ENCODE measurements around the gene GNAI1. TPM values are rescaled to one million over a fixed set of nuclear protein-coding genes. Genes with fewer than 3 reads are reported as not detected.

The GNAI1 gene
- total RNA-seq, 2 experiments from 2014 or later: 0.57 to 0.93 TPM

GRCh38 chr7:80131675-80132435 lies 2.8 kb upstream of the GNAI1 start:
- ChIA-PET POLR2A (no interaction called here), CTCF (no interaction called here)

DNA sequence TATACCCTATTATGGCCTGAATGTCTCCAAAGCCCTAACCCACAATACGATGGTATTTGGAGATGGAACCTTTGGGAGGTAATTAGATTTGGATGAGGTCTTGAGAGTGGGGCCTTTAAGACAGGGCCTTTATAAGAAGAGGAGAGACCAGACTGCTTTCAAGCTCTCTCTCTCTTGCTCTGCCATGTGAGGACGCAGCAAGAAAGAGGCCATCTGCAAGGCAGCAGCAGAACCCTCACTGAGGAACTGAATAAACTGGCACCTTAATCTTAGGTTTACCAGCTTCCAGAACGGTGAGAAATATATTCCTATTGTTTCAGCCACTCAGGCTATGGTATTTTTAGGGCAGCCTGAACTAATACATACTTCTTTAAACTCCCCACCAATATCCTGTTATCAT lies 2.0 kb upstream of the GNAI1 start:
- ChIA-PET POLR2A (no interaction called here), CTCF (no interaction called here)

- ChIA-PET CTCF (no interaction called here), POLR2A (no interaction called here)
These were observed 1.1 kb upstream of the GNAI1 start for GRCh38 chr7:80133361-80134114.

DNA sequence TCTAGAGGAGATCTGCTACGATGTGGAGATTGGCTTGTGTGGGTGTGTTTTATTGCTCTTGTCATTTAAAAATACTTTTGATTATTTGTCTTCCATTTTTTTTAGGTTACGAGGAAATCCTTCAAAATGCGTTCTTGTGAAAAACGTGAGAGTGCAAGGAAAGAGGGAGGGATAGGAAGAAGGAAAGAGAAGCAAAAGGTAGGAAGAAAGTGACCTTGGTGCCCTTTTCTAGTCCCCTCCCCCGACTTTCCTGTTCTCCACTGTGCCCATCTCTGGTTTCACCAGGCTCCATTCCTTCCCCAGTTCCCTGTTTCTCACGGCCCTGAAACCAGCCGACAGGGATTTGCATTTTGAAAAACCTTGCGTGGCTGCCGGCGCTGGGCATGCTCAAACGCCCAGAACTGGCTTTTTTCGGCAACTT lies 506 bp upstream of the GNAI1 start:
- POLR2A ChIA-PET: no interaction called here
- CTCF ChIA-PET: no interaction called here

DNA sequence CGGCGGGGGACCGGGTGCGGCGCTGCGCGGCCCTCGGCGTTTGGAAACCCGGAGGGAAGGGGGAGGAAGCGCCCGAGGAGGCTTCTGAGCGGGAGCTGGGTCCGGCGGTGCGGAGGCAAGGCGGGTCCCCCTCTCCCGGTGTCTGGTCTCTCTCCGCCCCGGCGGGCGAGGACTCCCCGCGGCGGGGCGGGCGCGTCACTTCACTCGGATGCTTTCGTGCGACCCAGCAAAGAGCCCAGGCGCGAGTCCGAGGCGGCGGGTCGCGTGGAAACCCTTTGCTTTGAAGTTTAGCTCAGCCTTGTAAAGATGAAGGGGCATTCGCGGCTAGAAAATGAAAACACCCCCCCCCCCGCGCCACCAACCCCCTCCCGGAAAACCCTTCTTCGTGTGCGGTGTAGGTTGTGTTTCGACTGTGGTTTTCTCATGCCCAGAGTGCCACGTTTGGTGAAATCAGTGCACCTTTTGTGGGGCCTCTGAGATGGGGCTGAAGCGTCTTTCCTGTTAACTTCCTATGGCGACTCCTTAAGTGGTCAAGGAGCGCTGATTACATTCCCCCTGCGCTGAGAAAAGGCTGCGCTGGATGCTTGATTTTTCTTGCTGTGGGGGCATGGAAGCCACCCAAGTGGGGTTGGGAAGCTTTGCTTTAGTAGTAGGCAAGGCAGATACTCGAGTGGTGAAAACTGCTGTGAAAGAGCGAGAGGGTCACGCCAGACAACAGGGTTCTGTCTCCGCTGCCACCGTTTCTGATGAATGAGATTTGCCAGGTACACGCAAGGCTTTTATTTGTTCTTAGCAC lies 876 bp downstream of the GNAI1 start:
- POLR2A ChIA-PET: no interaction called here
- CTCF ChIA-PET: no interaction called here

DNA sequence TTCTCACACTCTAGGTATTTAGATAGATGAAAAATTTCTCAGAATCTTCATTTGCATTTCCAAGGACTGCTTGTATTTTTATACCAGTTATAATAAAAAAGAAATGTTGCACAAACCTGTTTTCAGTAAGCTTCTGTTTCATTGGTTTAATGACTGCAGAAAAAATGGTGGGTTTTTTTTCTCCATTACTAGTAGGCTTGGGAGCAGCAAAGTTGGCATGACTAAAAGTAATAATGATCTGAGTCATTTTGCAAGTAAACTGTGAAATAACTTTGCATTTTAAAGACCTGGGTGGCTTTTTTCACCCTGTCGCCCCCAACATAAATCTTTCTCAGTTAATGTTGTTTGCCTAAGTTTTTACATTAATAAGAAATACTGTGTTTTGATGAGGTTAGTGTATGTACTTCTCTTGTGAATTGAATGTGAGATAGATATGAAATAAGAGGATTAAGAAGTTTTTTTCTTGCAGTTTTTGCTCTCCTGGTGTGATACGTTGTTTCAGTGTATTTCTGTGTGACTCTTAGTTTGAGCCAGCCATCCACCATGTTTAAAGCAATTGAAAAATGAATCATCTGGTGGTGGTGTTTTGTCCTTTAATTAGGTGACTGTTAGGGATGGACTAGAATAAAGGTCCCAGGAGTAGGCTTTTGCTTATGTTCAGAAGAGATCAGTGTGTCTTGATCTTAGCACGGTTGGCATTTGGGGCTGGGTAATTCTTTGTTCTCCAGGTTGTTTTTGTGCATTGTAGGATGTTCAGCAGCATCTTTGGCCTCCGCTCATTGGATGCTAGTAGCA lies 1.8 kb downstream of the GNAI1 start:
- ChIA-PET POLR2A (no interaction called here), CTCF (no interaction called here)

DNA sequence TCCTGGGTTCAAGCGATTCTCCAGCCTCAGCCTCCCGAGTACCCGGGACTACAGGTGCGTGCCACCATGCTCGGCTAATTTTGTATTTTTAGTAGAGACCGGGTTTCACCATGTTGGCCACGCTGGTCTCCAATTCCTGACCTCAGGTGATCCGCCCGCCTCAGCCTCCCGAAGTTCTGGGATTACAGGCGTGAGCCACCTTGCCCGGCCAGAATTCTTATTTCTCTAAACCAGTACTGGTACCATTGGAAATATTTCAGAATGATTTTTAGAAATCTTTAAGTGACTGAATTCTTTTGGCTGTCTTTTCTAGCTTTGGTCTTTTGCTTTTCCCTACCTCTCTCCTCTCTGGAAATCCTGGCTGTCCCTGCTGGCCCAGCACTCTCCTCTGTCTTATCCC lies 2.8 kb downstream of the GNAI1 start:
- POLR2A ChIA-PET: no interaction called here
- CTCF ChIA-PET: no interaction called here

DNA sequence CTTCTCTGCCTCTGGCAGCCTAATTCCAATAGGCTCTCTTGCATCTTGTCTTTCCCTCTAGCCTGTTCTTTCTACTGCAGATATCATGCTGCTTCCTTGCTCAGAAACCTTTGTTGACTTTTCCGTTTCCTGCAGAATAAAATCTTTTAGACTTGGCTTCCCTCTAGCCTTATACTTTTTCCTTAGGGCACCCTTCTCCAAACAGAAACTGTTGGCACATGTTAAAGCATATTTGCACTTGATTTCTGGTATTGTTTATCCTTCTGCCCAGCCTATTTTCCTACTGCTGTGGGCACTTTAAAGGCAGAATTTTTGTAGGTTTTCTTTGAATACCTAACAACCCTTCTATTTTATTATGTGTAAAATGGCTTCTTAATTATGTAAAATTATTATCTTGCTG lies 4.6 kb downstream of the GNAI1 start:
- CTCF ChIA-PET: interaction anchor here (0.6 kb wide), 1 partner anchor 60 kb away, joined by 3 read pairs; no protein-coding TSS in a partner anchor
- POLR2A ChIA-PET: no interaction called here

DNA sequence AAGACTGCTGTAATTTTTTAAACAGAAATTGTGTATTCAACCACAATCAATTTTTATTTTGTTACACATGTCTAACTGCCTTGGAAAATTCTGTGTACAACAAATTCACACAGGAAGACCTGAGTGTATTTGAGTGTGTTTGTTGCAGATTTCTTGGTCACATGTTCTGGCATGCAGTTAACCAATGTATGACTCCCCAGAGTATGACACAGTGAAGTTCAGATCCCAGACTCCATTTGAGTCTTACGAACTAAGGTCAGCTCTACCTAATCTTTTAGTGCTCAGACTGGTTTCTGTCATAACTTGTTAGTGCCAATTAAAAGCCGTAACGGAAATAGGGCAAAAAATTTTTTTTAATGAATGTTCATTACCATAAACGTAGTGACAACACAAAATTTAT lies 5.8 kb downstream of the GNAI1 start:
- ChIA-PET POLR2A (no interaction called here), CTCF (no interaction called here)

- ChIA-PET POLR2A (no interaction called here), CTCF (no interaction called here)
These were observed 6.7 kb downstream of the GNAI1 start for GRCh38 chr7:80141376-80141775.

- POLR2A ChIA-PET: no interaction called here
- CTCF ChIA-PET: no interaction called here
These were observed 8.4 kb downstream of the GNAI1 start for GRCh38 chr7:80142853-80143580.

DNA sequence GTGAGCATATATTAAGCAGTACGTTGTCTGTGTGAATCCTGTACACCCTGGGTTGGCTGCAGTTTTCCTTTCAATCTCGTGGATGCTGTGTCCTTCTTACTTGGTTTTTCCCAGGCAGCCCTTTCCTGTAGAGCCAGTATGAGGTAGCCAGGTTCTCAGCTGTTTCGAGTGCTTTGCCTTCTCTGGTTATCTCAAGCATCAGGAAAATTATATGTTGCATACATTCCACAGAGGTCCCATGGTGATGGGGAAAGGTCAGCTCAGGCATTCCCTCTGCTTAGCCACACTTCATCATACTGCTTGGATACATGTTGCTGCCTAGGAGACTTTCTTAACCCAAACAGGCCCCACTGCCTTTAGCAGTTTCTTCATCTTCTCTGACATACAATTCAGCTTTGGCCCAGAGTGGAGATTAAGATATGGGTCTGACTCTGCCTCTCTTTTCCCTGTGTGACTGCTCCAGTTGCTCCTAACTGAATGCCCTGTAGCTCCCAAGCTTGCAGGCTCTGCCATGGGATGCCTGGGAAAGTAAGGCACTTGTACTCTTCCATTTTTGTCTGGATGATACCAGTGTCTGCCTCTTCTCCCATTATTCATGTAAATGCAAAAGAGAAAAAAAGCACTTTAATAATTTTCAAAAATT lies 11.3 kb downstream of the GNAI1 start:
- ChIA-PET POLR2A (no interaction called here), CTCF (no interaction called here)

GRCh38 chr7:80146545-80147182 lies 12.0 kb downstream of the GNAI1 start:
- ChIA-PET CTCF (no interaction called here), POLR2A (no interaction called here)

- POLR2A ChIA-PET: no interaction called here
- CTCF ChIA-PET: no interaction called here
These were observed 13.1 kb downstream of the GNAI1 start for GRCh38 chr7:80147543-80148391.

DNA sequence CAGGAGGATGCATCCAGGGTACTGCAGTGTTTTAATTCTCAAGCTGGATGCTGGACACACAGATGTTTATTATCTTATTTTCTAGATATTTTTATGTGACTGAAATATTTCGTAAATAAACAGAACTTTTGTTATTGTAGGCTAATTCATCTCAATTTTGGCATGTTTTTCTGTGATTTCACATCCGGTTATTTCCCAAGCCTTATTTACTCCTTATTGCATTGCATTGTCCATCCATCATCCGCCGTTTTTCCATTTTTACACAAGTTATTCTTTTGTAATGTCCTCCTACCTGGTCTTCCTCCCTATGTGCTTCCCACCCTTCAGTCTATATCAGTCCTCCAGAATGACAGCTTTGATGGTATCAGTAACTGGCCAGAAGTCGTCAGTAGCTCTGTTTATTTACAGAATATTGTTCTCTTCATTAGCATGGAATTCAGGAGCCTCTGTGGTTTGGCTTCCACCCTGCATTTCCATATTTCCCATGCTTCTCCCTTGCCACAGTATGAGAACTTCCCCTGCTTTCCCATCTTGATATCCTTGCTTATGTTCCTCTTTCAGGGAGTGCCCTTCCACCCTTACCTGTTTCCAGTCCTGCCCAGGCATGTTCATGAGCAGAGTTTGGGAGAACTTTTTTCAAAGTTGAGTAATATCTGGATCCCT lies 16.1 kb downstream of the GNAI1 start:
- POLR2A ChIA-PET: no interaction called here
- CTCF ChIA-PET: no interaction called here

- POLR2A ChIA-PET: no interaction called here
- CTCF ChIA-PET: no interaction called here
These were observed 16.6 kb downstream of the GNAI1 start for GRCh38 chr7:80151274-80151665.

GRCh38 chr7:80153446-80153845 lies 18.8 kb downstream of the GNAI1 start:
- ChIA-PET CTCF (no interaction called here), POLR2A (no interaction called here)
